HG02678 (cell line): ENCODE data around the gene B4GALNT2.
"Not testable (repeated sequence)": the region's sequence is repeated elsewhere in the genome, so short reads cannot be mapped to it uniquely, and the experiment has no call there.

Experiments
- ATAC-seq: cut with Tn5 transposase; IDR thresholded peaks from one replicate; pipeline ENCODE4 v1.9.1; 2021; ENCODE audit warnings: mild to moderate bottlenecking, moderate library complexity; ENCODE audit not compliant: unreplicated experiment

B4GALNT2 gene

DNA sequence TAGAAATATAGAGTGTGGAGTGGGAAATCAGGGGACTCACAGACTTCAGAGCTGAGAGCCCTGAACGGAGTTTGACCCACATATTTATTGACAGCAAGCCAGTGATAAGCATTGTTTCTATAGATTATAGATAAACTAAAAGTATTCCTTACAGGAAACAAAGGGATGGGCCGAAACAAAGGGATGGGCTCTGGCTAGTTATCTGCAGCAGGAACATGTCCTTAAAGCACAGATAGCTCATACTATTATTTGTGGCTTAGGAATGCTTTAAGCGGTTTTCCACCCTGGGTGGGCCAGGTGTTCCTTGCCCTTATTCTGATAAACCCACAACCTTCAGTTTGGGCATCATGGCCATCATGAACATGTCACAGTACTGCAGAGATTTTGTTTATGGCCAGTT, 38.1 kb downstream of the B4GALNT2 start:
- ATAC-seq = not testable (repeated sequence)

DNA sequence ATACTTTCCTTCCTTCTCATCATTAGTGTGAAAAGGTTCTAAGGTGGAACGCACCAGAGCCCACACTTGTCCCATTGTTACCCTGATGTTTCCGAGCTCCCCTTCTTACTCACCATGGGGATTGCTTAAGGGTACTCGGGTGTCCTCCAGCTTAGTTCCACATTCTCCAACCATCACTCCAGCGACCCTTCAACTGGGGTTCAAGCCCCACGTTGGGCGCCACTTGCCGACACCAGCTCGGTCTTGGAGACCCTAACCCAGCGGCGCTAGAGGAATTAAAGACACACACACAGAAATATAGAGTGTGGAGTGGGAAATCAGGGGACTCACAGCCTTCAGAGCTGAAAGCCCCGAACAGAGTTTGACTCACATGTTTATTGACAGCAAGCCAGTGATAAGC, 43.4 kb downstream of the B4GALNT2 start:
- ATAC-seq = not testable (repeated sequence)

DNA sequence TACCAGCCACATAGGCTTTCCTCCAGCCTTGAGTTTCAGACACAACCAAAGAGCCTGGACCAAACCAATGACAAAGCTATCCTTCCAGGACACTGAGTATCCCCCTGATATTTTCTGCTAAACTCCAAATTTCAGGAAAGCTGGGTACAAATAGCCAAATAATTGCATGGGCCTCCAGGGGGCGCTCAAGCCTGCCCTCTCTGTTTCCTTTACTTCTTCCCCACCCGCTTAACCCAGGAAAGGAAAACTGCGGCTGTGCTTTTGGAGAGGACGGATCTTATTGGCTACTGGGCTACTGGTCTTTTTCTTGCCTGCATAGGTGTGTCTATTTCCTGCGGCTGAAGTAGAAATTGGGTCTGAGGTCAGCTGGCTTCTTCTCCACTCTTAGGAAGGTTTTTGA, 47.7 kb downstream of the B4GALNT2 start:
- ATAC-seq = no peak

DNA sequence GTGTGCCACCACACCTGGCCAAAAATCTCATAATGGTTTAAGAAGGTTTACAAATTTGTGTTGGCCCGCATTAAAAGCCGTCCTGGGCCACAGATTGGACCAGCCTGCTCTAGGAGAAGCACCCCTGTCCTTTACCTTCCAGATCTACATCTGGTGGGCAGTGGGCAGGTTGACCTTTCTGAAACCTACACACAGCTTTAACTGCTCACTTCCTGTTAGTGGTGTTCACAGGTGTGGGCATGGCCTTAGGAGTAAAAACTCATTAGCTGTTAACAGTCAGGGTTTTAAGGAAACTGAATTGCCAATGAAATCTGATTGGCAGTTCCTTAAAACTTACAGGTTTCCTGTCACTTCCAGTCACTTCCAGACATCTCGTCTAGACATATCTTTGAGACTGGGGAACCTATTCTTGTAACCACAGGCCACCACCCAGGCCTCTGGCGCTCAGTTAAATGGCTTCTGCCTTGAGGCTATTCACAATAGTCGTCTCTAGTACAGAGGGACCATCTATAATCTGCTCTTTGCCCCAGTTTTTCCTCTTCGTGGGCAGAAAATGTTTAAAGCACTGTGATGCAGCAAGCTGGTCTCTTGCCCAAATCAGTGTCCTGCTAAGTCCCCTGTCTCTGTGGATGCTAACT, 48.5 kb downstream of the B4GALNT2 start:
- ATAC-seq = no peak

DNA sequence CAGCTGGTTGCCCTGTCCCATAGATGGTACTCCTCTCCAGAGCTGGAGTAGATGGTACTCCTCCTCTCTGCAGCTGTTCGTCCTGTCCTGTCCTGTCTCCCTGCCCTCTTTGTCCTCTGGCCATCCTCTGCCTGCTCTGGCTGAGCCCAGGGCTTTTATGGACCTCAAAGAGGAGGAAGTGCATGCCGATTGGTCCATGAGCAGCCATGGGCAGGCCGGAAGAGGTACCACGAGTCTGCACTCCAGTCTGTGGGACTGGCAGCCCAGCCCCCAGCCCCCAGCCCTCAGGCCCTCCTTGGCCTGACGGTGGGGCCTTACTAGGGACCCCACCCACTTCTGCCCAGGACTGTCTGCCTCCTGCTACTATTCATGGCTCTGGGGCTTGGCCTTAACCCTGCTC, 50.8 kb downstream of the B4GALNT2 start:
- no peak for ATAC-seq

DNA sequence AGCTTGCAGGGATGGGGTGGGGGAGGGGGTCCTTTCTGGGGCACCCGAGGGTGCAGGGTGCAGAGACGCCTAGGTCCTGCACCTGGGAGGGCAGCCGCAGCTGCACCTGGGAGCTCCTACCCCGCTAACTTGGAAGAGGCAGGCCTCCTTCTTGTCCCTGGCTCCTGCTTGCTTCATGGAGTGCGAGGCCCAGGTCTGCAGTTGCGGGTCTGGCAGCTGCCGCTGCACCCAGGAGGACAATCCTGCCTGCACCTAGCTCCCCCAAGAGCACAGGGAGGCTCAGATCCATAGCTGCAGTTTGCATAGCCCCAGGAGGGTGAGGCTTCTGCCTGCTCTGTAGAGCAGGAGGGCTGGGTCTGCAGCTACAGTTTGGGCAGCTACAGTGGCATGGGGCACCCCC, 51.2 kb downstream of the B4GALNT2 start:
- ATAC-seq = no peak

DNA sequence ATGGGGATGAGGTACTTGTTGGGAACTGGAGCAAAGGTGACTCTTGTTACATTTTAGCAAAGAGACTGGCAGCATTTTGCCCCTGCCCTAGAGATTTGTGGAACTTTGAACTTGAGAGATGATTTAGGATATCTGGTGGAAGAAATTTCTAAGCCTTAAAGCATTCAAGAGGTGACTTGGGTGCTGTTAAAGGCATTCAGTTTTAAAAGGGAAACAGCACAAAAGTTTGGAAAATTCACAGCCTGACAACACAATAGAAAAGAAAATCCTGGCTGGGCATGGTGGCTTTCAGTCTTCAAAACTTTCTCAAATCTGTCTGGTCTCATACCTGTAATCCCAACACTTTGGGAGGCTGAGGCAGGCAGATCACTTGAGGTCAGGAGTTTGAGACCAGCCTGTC, 52.0 kb downstream of the B4GALNT2 start:
- not testable (repeated sequence) for ATAC-seq

DNA sequence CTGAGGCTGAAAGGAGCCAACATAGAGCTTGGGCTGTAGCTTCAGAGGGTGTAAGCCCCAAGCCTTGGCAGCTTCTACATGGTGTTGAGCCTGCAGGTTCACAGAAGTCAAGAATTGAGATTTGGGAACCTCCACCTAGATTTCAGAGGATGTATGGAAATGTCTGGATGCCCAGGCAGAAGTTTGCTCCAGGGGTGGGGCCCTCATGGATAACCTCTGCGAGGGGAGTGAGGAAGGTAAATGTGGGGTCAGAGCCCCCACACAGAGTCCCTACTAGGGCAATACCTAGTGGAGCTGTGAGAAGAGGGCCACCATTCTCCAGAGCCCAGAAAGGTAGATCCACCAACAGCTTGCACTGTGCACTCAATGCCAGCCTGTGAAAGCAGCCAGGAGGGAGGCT, 52.8 kb downstream of the B4GALNT2 start:
- not testable (repeated sequence) for ATAC-seq

DNA sequence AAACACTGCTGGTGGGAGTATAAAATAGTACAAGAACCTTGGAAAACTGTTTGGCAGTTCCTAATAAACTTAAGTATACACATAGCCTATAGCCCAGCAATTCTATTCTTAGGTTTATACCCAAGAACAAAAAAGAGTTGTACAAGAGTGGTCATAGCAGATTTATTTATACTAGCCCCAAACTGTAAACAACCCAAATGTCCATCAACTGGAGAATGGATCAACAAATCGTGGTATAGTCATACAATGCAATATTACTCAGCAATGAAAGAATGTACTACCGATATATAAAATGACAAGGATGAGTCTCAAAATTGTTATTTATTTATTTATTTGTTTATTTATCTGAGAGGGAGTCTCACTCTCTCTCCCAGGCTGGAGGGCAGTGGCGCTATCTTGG, 54.7 kb downstream of the B4GALNT2 start:
- no peak for ATAC-seq

DNA sequence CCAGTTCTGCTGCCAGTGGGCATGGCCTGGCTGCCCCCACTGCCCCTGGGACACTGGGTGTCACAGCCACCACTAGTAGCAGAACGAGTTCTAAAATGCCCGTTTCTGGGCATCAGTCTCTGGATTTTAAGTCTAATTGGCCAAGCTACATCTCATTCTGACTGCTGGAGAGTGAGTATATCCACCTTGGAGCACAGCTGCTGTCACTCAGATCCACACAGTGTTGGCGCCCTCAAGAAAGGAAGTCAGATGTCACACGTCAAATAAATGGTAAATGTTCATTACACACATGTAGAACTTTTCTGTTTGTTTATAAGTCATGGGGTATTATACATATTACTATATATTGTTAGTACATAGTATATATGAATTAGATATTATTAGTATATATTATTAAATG, 58.4 kb downstream of the B4GALNT2 start:
- ATAC-seq = no peak

DNA sequence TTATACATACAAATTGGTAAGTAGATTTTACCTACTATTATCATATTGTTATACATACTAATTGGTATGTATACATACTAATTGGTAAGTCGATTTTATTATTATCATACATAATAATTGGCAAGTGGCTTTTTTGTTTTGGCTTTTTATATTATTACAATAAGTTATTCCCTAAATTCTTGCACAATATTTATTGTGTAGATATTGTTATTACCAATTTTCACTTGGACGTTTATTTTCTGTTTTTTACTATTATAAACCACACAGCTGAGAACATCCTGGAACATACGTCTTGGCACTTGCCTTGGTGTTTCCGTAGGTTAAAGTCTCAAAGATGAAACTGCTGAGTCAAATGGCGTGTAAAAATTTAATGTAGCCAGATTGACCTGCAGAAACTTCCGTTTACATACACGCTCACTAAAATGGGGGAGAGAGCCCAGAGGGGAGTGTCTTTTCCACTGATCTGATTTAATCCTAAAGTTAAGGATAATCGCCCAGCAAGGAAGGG, 58.9 kb downstream of the B4GALNT2 start:
- no peak for ATAC-seq

DNA sequence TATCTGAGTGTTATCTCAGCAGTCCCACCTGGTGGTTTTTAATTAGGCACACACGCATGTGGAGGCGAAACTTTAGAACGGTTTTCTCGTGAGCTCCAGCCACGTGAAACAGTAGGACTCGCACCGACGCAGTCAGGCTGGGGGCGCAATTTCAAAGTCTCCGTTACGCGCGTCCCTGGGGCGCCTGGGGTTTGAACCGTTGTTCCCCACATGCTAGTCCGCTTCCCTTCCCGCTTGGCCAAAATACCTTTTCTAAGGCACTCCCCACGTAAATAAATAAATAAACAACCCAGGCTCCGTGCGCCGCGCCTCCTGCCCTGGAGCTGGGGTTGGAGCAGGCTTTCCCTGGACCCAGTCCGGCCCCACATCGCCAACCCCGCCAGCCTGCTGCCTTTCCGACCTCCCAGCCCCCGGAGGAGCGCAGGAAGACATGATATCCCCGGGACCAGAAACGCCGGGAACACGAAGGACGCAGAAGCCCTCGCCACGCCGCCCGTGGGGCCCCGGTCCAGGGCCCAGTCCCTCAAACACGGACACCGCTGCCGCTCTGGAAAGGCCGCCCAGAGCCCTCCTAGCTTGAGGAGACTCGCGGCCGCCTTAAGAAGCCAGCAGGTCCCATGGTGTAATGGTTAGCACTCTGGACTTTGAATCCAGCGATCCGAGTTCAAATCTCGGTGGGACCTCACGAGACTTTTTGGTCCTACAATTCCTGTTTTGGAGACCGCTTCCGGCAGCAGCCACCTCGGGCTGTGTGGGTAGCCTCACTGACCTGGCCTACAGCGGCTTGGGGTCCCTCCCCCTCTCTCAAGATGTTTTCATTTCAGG, 59.6 kb downstream of the B4GALNT2 start:
- ATAC-seq = peak; percentile 32

DNA sequence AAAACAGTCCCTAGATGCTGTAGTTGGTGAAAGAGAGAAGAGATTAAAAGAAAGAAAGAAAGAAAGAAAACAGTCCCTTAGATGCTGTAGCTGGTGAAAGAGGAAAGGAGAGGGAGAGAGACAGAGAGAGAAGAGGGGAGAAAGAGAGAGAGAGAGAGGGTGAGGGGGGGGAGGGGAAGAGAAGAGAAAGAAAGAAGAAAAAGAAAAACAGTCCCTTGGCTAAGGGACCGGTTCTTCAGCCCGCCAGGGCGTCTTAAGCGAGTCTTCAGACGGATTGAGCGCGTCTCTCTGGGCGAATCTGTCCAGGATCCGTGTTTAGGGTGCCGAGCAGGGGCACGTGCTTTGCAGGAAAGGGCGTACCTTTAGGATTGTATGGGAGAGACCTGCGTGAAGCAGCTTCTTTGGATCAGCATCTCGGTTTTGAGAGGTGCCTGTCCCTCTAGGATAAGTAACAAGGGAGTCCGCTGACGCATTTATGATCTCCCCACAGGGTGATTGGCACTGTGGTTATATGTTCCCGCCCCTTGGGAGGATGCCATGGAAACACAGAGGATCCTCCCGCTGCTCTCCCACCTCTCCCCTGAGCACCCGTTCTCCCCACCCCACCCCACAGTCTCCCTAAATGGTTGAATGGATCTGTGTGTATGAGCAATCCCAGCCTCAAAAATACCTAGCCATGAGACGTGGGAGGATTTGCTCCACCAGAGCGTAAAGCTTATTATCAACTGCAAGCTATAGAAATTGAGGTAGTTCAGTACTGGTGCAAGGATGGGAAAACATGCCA, 61.1 kb downstream of the B4GALNT2 start:
- no peak for ATAC-seq

DNA sequence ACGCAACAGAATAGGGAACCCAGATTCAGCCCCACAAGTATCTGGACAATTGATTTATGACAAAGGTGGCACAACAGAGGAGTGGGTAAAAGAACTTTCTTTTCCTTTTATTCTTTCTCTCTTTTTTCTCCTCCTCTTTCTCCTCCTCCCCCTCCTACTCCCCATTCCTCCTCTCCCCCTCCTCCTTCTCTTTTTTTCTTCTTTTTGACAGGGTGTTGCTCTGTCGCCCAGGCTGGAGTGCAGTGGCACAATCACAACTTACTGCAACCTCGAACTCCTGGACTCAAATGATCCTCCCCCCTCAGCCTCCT, 61.7 kb downstream of the B4GALNT2 start:
- ATAC-seq = no peak

DNA sequence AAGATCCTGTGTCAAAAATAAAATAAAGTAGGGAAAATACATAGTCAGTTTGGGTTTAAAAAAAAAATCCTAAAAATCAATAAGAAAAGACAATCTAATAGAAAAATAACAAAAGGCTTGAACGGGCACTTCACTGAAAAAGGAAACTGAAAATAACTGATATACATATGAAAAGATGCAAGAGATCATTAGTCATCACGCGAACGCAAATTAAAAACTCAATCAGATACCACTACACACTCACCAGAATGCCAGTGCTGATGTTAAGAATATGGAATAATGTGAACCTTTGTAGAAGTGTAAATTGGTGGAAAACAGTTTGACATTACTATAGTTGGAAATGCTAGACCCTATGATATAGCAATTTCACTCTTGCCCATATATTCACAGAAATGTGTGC, 63.2 kb downstream of the B4GALNT2 start:
- no peak for ATAC-seq

DNA sequence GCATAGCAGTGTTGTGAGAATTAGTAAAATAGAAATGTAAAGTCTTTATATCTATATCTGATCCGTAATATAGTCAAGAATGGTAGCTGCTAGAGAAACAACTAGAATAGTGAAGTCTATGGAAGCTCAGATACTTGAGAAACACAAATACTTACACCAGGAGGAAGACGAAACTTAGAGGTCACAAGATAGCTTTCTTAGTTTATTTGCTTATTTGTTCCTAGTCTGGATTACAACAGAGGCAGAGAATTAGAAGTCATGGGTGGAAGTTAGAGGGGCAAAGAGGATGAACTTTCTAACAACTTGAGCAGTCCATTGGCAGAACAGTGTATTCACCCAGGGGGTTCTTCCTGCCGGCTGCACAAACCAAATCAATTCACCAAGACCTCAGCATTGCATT, 64.0 kb downstream of the B4GALNT2 start:
- ATAC-seq = no peak

DNA sequence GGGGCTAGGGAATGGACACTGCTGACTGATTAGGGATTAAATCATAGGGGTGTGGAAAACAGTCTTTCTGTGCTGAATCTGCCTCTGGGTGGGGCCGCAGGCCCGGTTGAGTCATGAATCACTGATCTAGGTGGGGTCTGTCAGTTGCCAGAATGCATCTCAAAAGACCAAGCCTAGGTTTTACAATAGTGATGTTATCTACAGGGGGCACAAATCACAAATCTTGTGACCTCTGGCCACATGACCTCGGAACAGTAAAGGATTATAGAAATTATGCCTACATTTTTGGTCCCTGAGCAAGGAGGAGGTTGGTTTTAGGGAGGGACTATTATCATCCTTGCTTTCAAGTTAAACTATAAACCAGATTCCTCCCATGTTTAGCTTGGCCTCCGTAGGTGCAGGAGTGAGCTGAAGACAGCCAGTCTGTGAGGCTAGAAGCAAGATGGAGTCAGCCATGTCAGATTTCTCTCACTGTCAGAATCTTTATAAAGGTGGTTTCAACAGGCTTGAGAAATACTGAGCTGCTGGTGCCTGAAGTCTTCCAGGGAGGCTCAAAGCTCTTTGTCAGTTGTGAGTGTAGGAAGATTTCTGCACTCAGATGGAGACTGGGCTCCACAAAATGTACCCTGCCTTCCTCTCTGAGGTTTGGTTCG, 64.9 kb downstream of the B4GALNT2 start:
- ATAC-seq = no peak

DNA sequence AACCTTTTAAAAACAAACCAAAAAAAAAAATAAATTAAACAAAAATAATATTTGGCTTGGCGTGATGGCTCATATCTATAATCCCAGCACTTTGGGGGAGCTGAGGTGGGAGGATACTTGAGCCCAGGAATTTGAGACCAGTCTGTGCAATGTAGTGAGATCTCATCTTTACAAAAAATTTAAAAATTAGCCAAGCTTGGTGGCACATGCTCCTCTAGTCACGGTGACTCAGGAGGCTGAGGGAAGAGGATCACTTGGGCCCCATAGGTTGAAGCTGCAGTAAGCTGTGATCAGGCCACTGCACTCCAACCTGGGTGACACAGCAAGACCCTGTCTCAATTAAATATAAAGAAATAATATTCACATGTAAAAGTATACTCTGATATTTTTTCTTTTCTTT, 65.6 kb downstream of the B4GALNT2 start:
- ATAC-seq = no peak

DNA sequence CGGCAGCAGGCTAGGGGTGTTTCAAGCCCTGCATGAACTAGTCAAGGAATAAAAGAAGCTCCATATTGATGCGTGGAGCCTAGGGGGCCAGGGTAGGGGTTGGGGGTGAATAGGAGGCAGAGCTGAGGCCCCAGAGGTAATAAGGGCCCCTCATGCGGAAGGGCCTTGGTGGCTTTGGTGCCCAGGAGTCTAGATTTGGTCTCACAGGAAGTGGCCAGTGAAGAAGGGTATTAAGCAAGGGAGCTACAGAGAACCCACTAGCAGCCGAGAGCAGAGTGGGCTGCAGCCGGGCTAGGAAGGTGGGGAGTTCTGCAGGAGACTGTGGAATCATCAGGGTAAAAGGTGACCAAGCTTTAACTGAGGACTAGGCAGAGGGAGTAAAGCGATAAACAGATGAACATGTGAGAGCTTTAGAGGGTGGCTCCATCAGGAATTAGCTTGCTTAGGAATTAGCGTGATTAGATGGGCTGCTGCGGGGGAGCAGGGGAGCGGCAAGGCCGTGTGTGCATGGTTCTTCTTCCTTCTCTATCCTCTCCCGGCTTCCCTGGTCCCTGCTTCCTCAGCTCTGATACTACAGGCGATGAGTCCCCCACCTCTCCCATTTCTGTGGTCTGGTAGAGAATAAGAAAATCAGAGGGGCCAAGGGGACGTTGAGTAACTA, 68.0 kb downstream of the B4GALNT2 start:
- no peak for ATAC-seq

DNA sequence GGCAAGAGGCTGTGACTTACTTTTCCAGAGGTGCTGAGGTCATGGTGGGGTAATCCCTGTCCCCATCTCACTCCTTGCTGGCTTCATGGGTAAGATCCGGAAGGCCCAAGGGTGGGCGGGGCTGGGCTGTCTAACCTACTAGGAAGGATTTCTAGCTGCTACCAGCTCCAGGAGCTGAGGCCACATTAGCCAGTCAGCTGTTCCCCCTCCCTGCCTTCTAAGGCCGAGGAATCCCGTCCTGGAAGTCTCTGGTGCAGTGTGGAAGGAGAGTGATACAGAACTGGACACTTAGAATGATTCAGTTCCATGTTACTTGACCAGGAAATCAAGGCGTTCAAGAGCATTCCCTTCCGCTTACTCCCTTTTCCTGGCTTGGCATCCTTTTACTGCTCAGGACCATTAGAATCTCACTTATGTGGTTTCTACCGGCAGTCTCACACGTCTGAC, 68.9 kb downstream of the B4GALNT2 start:
- ATAC-seq = no peak

DNA sequence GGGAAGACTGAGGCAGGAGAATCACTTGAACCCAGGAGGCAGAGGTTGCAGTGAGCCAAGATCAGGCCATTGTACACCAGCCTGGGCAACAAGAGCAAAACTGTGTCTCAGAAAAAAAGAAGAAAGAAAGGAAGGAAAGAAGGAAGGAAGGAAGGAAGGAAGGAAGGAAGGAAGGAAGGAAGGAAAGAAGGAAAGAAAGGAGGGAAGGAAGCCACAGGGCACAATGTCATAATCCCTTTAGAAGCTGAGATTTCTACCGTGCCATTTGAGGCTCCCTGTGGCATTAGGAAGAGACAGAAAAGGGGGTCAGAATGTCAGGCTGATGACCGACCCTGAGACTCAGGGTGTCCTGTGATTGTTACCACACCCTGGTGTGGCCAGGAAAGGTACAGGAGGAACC, 71.2 kb downstream of the B4GALNT2 start:
- ATAC-seq = no peak
